H1 (cell line): ENCODE data around the gene C2orf74. TPM values are rescaled to one million over a fixed set of nuclear protein-coding genes. Genes with fewer than 3 reads are reported as not detected.

Experiments used
- CBX5 ChIP-seq: fragments of 300-800, 300-1000 bp; sonication (generic); IDR thresholded peaks from 2 replicates; pipeline ENCODE4 v1.7.1; 2016; ENCODE audit warnings: antibody characterized with exemption, low read length, low read depth
- CHD2 ChIP-seq: IDR thresholded peaks from 2 replicates; pipeline ENCODE4 v1.6.1; 2012; ENCODE audit warnings: low read length, improper control_type of control experiment
- CHD7 ChIP-seq: fragments of 300-600 bp; sonication (generic); IDR thresholded peaks from 2 replicates; pipeline ENCODE4 v1.7.1; 2012; ENCODE audit warnings: low read length, moderate library complexity, mild to moderate bottlenecking, inconsistent platforms; ENCODE audit not compliant: insufficient replicate concordance
- GABPA ChIP-seq: IDR thresholded peaks from 2 replicates; pipeline ENCODE4 v1.6.1; 2011; ENCODE audit warnings: mild to moderate bottlenecking, low read length, moderate library complexity, borderline replicate concordance; ENCODE audit not compliant: insufficient read depth
- GTF2F1 ChIP-seq: IDR thresholded peaks from 2 replicates; pipeline ENCODE4 v1.6.1; 2012; ENCODE audit warnings: low read depth, low read length, improper control_type of control experiment, borderline replicate concordance
- POLR2AphosphoS5 ChIP-seq: IDR thresholded peaks from 2 replicates; pipeline ENCODE4 v1.6.1; 2011; ENCODE audit warnings: low read depth, low read length
- RAD21 ChIP-seq, 2 experiments: IDR thresholded peaks in 1 of 2; conservative IDR thresholded peaks in 1 of 2; 2 replicates each; pipeline ENCODE4 v1.6.1; 2011; ENCODE audit warnings: low read depth in 2 of 2, low read length in 2 of 2, improper control_type of control experiment in 1 of 2, inconsistent platforms in 1 of 2, mild to moderate bottlenecking in 1 of 2, moderate library complexity in 1 of 2
- SAP30 ChIP-seq: fragments of 300-600 bp; sonication (generic); IDR thresholded peaks from 2 replicates; pipeline ENCODE4 v1.7.1; 2012; ENCODE audit warnings: low read length, moderate library complexity, mild to moderate bottlenecking, inconsistent platforms; ENCODE audit not compliant: insufficient read depth, insufficient replicate concordance
- TAF1 ChIP-seq: IDR thresholded peaks from 2 replicates; pipeline ENCODE4 v1.6.1; 2011; ENCODE audit warnings: mild to moderate bottlenecking, low read depth, low read length
- TEAD4 ChIP-seq: IDR thresholded peaks from 2 replicates; pipeline ENCODE4 v1.6.1; 2012; ENCODE audit warnings: low read depth, low read length, inconsistent platforms, mixed read lengths
- polyA plus RNA-seq, 7 experiments: library from polyadenylated mRNA; depleted of rRNA in 3 of 7; stranded (reverse) in 5 of 7; unstranded in 2 of 7; fragments of >200 nt in 5 of 7; fragments of 200-250 nt in 2 of 7; gene quantifications; 1 replicate in 5 of 7; 2 replicates in 1 of 7; 4 replicates in 1 of 7; pipeline versions ENCODE4 v1.2.1 to v1.2.3, GENCODE V29; 2011 to 2013; ENCODE audit warnings: missing spikeins in 2 of 7, mixed read lengths in 2 of 7
- total RNA-seq: library from RNA; stranded (reverse); fragmentation: NEBNext Ultra II Directional; extraction: Animal tissue kit (Norgen Biotek cat#: 25700); gene quantifications from 2 replicates; pipeline ENCODE4 v1.2.1, GENCODE V29; 2021

The C2orf74 gene
- total and polyA plus RNA-seq, 2 of the 8 experiments (the other 6 are each of a cell fraction or from before 2014, with no cell fraction given): 2.6 to 9.3 TPM

- TF ChIP-seq CHD7 (no peak), TEAD4 (no peak), GTF2F1 (no peak), CHD2 (no peak), RAD21 (IDR thresholded peaks at IDR 0.05 in 1 of 2, conservative IDR thresholded peaks at IDR 0.05 in 1 of 2; ENCODE audit: low read depth in 2 of 2, low read length in 2 of 2) (no peak), POLR2AphosphoS5 (no peak), GABPA (no peak), SAP30 (no peak), TAF1 (no peak), CBX5 (no peak)
Observed at GRCh38 chr2:61138859-61139258, 23.1 kb upstream of the C2orf74 start (continued).
